Natural killer cell (primary cell): ENCODE data around the gene ACTG1. TPM values are rescaled to one million over a fixed set of nuclear protein-coding genes. Genes with fewer than 3 reads are reported as not detected.

ENCODE experiments used
- ATAC-seq, 3 donors: fragments of 150-1000 bp in 2 of 3; fragments of 200-7000 bp in 1 of 3; cut with Tn5 transposase; 1 replicate in 1 of 3; 2 replicates in 2 of 3; pipeline ENCODE4 v1.10.0; 2021; ENCODE audit warnings: mild to moderate bottlenecking in 2 of 3, moderate library complexity in 2 of 3
- DNase-seq, 2 donors: peaks; one replicate each; pipeline versions ENCODE4 v3.0.0 to v3.0.0-alpha.2; 2013 to 2021; ENCODE audit warnings: mixed read lengths in 1 of 2
- H3K27ac ChIP-seq: one replicate; pipeline ENCODE4 v1.5.1; 2013; ENCODE audit warnings: mild to moderate bottlenecking, low read length
- H3K27me3 ChIP-seq: one replicate; pipeline ENCODE4 v1.6.1; 2013; ENCODE audit warnings: low read length; ENCODE audit not compliant: control insufficient read depth, insufficient read depth
- H3K36me3 ChIP-seq: one replicate; pipeline ENCODE4 v1.6.1; 2013; ENCODE audit warnings: low read length; ENCODE audit not compliant: control insufficient read depth, insufficient read depth
- H3K4me1 ChIP-seq: one replicate; pipeline ENCODE4 v1.6.1; 2013; ENCODE audit warnings: low read length; ENCODE audit not compliant: control insufficient read depth, insufficient read depth
- H3K4me3 ChIP-seq: one replicate; pipeline ENCODE4 v1.5.1; 2013; ENCODE audit warnings: low read length
- H3K9me3 ChIP-seq: one replicate; pipeline ENCODE4 v1.6.1; 2013; ENCODE audit warnings: low read length; ENCODE audit not compliant: control insufficient read depth, insufficient read depth
- H3K27ac Mint-ChIP-seq, 2 donors: one replicate each; pipeline ENCODE4 v1.8.0; 2022; ENCODE audit warnings: mild to moderate bottlenecking in 2 of 2, mixed read lengths in 2 of 2, moderate library complexity in 1 of 2
- H3K27me3 Mint-ChIP-seq, 2 donors: one replicate each; pipeline ENCODE4 v1.8.0; 2022; ENCODE audit warnings: low read depth in 2 of 2, mixed read lengths in 2 of 2
- H3K36me3 Mint-ChIP-seq: one replicate; pipeline ENCODE4 v1.8.0; 2022; ENCODE audit warnings: mixed read lengths
- H3K4me1 Mint-ChIP-seq, 2 donors: one replicate each; pipeline ENCODE4 v1.8.0; 2022; ENCODE audit warnings: mixed read lengths in 2 of 2
- H3K4me3 Mint-ChIP-seq: one replicate; pipeline ENCODE4 v1.8.0; 2022; ENCODE audit warnings: mild to moderate bottlenecking, moderate library complexity, mixed read lengths
- H3K9me3 Mint-ChIP-seq, 2 donors: one replicate each; pipeline ENCODE4 v1.8.0; 2022; ENCODE audit warnings: mixed read lengths in 2 of 2
- WGBS: methylation state at CpG from one replicate; pipeline ENCODE4 v1.1.7; 2013; ENCODE audit warnings: missing lambda C conversion rate; ENCODE audit not compliant: insufficient coverage; 5-methylcytosine and 5-hydroxymethylcytosine counted together
- intact Hi-C: fragments of 100-400 bp; cut with micrococcal nuclease; formaldehyde crosslinking; loops from one replicate; pipeline ENCODE4 v1.14.2; 2022
- total RNA-seq, 4 donors: library from RNA; stranded (reverse); fragments of 120-200 nt in 1 of 4; gene quantifications; one replicate each; pipeline versions ENCODE4 v1.2.3 to v1.2.4, GENCODE V29; 2013 to 2022
- TF ChIP-seq, protein P1 (sequence below): fragments of 200-600 bp; IDR thresholded peaks from one replicate; pipeline ENCODE4 v1.8.0; 2022; ENCODE audit warnings: antibody characterized with exemption

Gene ACTG1
- total RNA-seq, 3 donors from 2014 or later (not counting 1 experiment from before 2014, with no cell fraction given) = 1,401 to 1,901 (median 1,735) TPM

DNA sequence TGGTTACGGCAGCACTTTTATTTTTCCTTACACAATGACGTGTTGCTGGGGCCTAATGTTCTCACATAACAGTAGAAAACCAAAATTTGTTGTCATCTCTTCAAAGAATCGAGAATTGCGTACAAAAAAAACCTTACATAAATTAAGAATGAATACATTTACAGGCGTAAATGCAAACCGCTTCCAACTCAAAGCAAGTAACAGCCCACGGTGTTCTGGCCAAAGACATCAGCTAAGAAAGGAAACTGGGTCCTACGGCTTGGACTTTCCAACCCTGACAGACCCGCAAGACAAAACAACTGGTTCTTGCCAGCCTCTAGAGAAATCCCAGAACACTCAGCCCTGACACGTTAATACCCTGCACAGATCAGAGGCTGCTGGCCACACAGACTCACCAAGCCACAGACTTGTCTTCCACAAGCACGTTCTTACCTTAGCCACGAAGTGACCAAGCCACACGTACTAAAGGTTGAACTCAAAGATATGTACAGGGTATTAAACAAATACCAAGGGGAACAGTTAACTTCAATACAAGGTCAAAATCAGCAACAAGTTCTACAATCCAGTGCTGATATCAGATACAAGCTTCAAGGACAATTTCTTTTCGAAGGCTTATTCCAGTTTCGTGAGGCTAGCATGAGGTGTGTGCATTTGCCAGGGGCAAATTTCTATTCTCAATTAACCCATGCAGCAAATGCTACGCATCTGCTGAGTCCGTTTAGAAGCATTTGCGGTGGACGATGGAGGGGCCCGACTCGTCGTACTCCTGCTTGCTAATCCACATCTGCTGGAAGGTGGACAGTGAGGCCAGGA is 2.4 kb downstream of the ACTG1 start:
- Histone ChIP-seq H3K36me3 (peaks cover 38% of the 10 kb centered on the region), H3K27me3 (no peaks in the 10 kb centered on the region), H3K9me3 (no peaks in the 10 kb centered on the region), H3K27ac (peak overlapping the region; percentile 45), H3K4me1 (peaks cover 50% of the 10 kb centered on the region), H3K4me3 (peak overlapping the region; percentile 74)
- peaks cover 44 to 54% of the 10 kb centered on the region in 2 donors for H3K4me1 Mint-ChIP-seq
- TF ChIP-seq, protein P1, sequence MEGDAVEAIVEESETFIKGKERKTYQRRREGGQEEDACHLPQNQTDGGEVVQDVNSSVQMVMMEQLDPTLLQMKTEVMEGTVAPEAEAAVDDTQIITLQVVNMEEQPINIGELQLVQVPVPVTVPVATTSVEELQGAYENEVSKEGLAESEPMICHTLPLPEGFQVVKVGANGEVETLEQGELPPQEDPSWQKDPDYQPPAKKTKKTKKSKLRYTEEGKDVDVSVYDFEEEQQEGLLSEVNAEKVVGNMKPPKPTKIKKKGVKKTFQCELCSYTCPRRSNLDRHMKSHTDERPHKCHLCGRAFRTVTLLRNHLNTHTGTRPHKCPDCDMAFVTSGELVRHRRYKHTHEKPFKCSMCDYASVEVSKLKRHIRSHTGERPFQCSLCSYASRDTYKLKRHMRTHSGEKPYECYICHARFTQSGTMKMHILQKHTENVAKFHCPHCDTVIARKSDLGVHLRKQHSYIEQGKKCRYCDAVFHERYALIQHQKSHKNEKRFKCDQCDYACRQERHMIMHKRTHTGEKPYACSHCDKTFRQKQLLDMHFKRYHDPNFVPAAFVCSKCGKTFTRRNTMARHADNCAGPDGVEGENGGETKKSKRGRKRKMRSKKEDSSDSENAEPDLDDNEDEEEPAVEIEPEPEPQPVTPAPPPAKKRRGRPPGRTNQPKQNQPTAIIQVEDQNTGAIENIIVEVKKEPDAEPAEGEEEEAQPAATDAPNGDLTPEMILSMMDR = no peak
- peak overlapping the region; percentile 95 to 98 for H3K27ac Mint-ChIP-seq
- H3K27me3 Mint-ChIP-seq = no peaks in the 10 kb centered on the region
- H3K4me3 Mint-ChIP-seq = peak overlapping the region; percentile 100
- H3K36me3 Mint-ChIP-seq = peaks cover 28% of the 10 kb centered on the region
- WGBS = 3% methylated on average over 22 of the region's 22 CpGs
- intact Hi-C loops = loop anchor here (5.0 to 10.0 kb wide), 2 partner anchors 95 to 1703 kb away; no protein-coding TSS in a partner anchor
- DNase-seq (peak; percentile 38 to 62), ATAC-seq (peak in 2 of 3 donors; percentile 3 to 23)
- H3K9me3 Mint-ChIP-seq = no peaks in the 10 kb centered on the region

DNA sequence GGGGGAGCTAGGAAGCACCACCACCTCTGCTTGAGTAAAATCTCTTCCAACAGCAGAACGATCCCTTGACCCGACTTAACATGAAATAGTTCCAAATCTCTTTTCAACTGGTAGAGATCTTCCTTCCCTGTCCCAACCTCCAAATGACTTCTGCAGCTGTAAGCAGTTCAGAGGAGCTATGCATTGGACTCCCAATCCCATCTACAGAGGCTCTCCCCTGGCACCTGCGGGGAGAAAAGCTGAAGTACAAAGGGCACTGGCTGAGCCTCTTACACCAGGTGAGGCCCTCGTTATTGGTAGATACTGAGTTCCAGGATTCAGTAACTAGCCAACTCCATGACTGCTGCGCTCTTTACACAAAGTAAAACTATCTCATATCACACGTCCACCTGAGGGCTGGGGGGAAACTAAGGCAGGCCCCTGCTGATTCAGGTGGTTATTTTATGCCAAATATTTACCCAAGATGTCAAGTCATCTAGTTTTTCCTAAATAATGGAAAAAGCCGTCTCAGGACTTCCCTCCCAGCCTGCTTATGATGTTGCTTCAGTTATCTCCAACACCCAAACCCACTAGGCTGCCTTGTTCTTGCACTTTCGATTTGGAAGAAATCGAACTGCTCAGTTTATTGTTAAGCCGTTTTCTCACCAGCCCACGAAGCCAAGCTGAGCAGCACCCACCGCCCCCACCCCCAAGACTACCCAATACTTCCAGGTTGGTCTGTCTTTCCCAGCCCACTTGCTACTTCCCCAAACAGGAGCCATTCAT is 3.2 kb downstream of the ACTG1 start:
- Mint-ChIP-seq H3K27me3 (no peaks in the 10 kb centered on the region), H3K4me1 (peaks cover 42 to 52% of the 10 kb centered on the region in 2 donors), H3K27ac (peak overlapping the region; percentile 95 to 98), H3K36me3 (peaks cover 28% of the 10 kb centered on the region), H3K9me3 (no peaks in the 10 kb centered on the region), H3K4me3 (peak overlapping the region; percentile 100)
- peaks cover 38% of the 10 kb centered on the region for H3K36me3 ChIP-seq
- ATAC-seq (no peak), DNase-seq (peak in 1 of 2 donors; percentile 71)
- H3K4me3 ChIP-seq = peak overlapping the region; percentile 74
- TF ChIP-seq, protein P1 = no peak
- peak overlapping the region; percentile 45 for H3K27ac ChIP-seq
- WGBS = 18% methylated on average over 12 of the region's 12 CpGs
- H3K9me3 ChIP-seq = no peaks in the 10 kb centered on the region
- H3K4me1 ChIP-seq = peaks cover 48% of the 10 kb centered on the region
- intact Hi-C loops = no loop called here
- no peaks in the 10 kb centered on the region for H3K27me3 ChIP-seq

DNA sequence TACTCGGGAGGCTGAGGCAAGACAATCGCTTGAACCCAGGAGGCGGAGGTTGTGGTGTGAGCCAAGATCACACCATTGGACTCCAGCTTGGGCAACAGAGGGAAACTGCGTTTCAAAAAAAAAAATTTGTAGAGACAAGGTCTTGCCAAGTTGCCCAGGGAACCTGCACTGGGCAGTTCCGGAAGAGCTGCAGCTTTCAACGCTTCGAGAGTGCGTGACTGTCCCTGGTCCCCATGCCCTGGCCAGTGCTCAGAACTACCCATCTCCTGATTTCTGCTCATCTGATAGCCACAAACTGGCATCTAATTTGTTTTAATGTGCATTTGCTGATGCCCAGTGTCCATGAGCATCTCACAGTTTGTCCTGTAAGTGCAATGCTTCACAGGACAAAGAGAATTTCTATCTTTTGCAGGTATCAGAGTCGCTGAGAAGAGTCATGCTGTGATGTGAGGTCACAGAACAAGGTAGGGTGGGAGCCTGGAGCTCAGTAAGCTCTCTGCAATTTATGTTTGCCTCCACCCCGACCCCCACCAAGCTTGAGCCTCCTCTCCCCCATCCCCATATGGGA is 3.9 kb downstream of the ACTG1 start:
- H3K27ac Mint-ChIP-seq = peak overlapping the region; percentile 95 to 98
- H3K36me3 Mint-ChIP-seq = peaks cover 28% of the 10 kb centered on the region
- Histone ChIP-seq H3K36me3 (peaks cover 38% of the 10 kb centered on the region), H3K9me3 (no peaks in the 10 kb centered on the region), H3K27ac (peak overlapping the region; percentile 45), H3K27me3 (no peaks in the 10 kb centered on the region), H3K4me1 (peaks cover 42% of the 10 kb centered on the region), H3K4me3 (no peak overlapping the region)
- DNase-seq = peak in 1 of 2 donors; percentile 22
- H3K4me1 Mint-ChIP-seq = peaks cover 41 to 52% of the 10 kb centered on the region in 2 donors
- no peak for ATAC-seq
- H3K4me3 Mint-ChIP-seq = peak overlapping the region; percentile 100
- TF ChIP-seq, protein P1 = no peak
- H3K27me3 Mint-ChIP-seq = no peaks in the 10 kb centered on the region
- H3K9me3 Mint-ChIP-seq = no peaks in the 10 kb centered on the region
- WGBS = 79% methylated on average over 9 of the region's 10 CpGs
- intact Hi-C loops = no loop called here
